ENCODE data around the gene NCAM1.

NCAM1 gene

GRCh38 chr11:113271551-113272245 is 310.5 kb downstream of the NCAM1 start:
- H3K27ac ChIP-seq (ENCODE audit: extremely low read depth, low read depth, low read length): no peak overlapping the region
- ChIA-PET CTCF (interaction anchor here (0.6 to 1.0 kb wide), 2 partner anchors 18 to 157 kb away, joined by 3 read pairs; no protein-coding TSS in a partner anchor), POLR2A (no interaction called here)
- no peak overlapping the region for H3K4me3 ChIP-seq (ENCODE audit: low read depth, low read length)
- H3K4me1 ChIP-seq (ENCODE audit: control insufficient read depth, insufficient read depth, low read length): no peaks in the 10 kb centered on the region
- TF ChIP-seq ZNF138 (tag by site-specific recombination; IDR thresholded peaks at IDR 0.05; ENCODE audit: borderline replicate concordance) (no peak), ZEB2 (tag by site-specific recombination; IDR thresholded peaks at IDR 0.05) (no peak), ZBTB48 (tag by site-specific recombination; IDR thresholded peaks at IDR 0.05) (no peak), ZNF596 (tag by site-specific recombination; IDR thresholded peaks at IDR 0.05) (no peak), SCRT1 (tag by site-specific recombination; IDR thresholded peaks at IDR 0.05; ENCODE audit: borderline replicate concordance) (no peak), ZNF280D (tag by site-specific recombination; IDR thresholded peaks at IDR 0.05) (no peak), SETDB1 (IDR thresholded peaks at IDR 0.05; ENCODE audit: insufficient read length, low read length) (no peak), ZNF133 (tag by site-specific recombination; IDR thresholded peaks at IDR 0.05) (no peak), KLF1 (tag by site-specific recombination; IDR thresholded peaks at IDR 0.05) (no peak), ZNF561 (tag by site-specific recombination; IDR thresholded peaks at IDR 0.05; ENCODE audit: borderline replicate concordance) (no peak), YY2 (tag by site-specific recombination; IDR thresholded peaks at IDR 0.05) (no peak), YY1 (tag by site-specific recombination; IDR thresholded peaks at IDR 0.05) (no peak), ZBTB17 (tag by site-specific recombination; IDR thresholded peaks at IDR 0.05) (no peak), FEZF1 (tag by site-specific recombination; IDR thresholded peaks at IDR 0.05) (no peak), ZNF558 (tag by site-specific recombination; IDR thresholded peaks at IDR 0.05) (no peak)
- TF ChIP-seq, protein P1, sequence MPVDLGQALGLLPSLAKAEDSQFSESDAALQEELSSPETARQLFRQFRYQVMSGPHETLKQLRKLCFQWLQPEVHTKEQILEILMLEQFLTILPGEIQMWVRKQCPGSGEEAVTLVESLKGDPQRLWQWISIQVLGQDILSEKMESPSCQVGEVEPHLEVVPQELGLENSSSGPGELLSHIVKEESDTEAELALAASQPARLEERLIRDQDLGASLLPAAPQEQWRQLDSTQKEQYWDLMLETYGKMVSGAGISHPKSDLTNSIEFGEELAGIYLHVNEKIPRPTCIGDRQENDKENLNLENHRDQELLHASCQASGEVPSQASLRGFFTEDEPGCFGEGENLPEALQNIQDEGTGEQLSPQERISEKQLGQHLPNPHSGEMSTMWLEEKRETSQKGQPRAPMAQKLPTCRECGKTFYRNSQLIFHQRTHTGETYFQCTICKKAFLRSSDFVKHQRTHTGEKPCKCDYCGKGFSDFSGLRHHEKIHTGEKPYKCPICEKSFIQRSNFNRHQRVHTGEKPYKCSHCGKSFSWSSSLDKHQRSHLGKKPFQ (tag by site-specific recombination; IDR thresholded peaks at IDR 0.05): no peak
- TF ChIP-seq, protein P2, sequence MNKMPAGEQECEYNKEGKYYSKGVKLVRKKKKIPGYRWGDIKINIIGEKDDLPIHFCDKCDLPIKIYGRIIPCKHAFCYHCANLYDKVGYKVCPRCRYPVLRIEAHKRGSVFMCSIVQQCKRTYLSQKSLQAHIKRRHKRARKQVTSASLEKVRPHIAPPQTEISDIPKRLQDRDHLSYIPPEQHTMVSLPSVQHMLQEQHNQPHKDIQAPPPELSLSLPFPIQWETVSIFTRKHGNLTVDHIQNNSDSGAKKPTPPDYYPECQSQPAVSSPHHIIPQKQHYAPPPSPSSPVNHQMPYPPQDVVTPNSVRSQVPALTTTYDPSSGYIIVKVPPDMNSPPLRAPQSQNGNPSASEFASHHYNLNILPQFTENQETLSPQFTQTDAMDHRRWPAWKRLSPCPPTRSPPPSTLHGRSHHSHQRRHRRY (tag by site-specific recombination; IDR thresholded peaks at IDR 0.05): no peak
- TF ChIP-seq, protein P3, sequence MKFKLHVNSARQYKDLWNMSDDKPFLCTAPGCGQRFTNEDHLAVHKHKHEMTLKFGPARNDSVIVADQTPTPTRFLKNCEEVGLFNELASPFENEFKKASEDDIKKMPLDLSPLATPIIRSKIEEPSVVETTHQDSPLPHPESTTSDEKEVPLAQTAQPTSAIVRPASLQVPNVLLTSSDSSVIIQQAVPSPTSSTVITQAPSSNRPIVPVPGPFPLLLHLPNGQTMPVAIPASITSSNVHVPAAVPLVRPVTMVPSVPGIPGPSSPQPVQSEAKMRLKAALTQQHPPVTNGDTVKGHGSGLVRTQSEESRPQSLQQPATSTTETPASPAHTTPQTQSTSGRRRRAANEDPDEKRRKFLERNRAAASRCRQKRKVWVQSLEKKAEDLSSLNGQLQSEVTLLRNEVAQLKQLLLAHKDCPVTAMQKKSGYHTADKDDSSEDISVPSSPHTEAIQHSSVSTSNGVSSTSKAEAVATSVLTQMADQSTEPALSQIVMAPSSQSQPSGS (tag by site-specific recombination; IDR thresholded peaks at IDR 0.05; ENCODE audit: low read depth): no peak
- no peaks in the 10 kb centered on the region for H3K9me3 ChIP-seq (ENCODE audit: control insufficient read depth, insufficient read depth, low read depth, low read length)
- peaks cover 0 to 2% of the 10 kb centered on the region in 2 experiments; a peak in 1 of 3 replicates for H3K36me3 ChIP-seq (ENCODE audit: control insufficient read depth in 2 of 2, insufficient read depth in 1 of 2, low read length in 2 of 2)

DNA sequence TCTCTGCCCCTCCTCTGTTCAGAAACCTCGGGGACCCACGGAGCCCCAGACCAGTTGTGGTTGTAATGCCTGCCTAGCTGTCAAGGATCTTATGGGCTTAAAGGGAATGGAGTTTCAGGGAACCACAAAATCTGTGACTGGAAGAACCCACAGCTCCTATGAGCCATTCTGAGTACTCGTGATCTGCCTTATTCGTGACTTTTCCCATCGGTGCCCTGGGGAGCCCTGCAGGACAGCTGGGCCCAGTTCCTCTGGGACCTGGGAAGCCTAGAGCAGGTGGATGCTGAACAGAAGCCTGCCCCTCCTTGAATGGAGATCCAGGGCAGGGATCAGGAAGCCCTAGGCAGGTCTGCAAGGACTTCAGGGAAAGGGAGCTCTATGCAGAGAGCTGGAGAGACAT is 311.1 kb downstream of the NCAM1 start:
- ChIA-PET CTCF (interaction anchor here (0.6 to 1.0 kb wide), 2 partner anchors 17 to 656 kb away, joined by 3 to 5 read pairs; no protein-coding TSS in a partner anchor), POLR2A (no interaction called here)
- Histone ChIP-seq H3K9me3 (ENCODE audit: control insufficient read depth, insufficient read depth, low read depth, low read length) (no peaks in the 10 kb centered on the region), H3K4me1 (ENCODE audit: control insufficient read depth, insufficient read depth, low read length) (no peaks in the 10 kb centered on the region), H3K4me3 (ENCODE audit: low read depth, low read length) (no peak overlapping the region), H3K27ac (ENCODE audit: extremely low read depth, low read depth, low read length) (no peak overlapping the region), H3K36me3 (ENCODE audit: control insufficient read depth in 2 of 2, insufficient read depth in 1 of 2, low read length in 2 of 2) (peaks cover 0 to 2% of the 10 kb centered on the region in 2 experiments; a peak in 1 of 3 replicates)
- TF ChIP-seq ZBTB26 (tag by site-specific recombination; optimal IDR thresholded peaks at IDR 0.05): no peak

All from HEK293 (cell line).